Pulmonary artery endothelial cell (primary cell): ENCODE measurements around the gene LAMB1. TPM values are rescaled to one million over a fixed set of nuclear protein-coding genes. Genes with fewer than 3 reads are reported as not detected.
"Not testable (repeated sequence)": the region's sequence is repeated elsewhere in the genome, so short reads cannot be mapped to it uniquely, and the experiment has no call there.

Experiments used
- DNase-seq: peaks from one replicate; pipeline ENCODE4 v3.0.0-alpha.2; 2011; ENCODE audit warnings: low read depth, low spot score
- total RNA-seq: library from RNA; depleted of rRNA; stranded (reverse); fragments of >200 nt; gene quantifications from 2 replicates; pipeline ENCODE4 v1.2.3, GENCODE V29; 2014

The LAMB1 gene
- total RNA-seq, 1 donor from 2014 or later: 685 TPM

DNA sequence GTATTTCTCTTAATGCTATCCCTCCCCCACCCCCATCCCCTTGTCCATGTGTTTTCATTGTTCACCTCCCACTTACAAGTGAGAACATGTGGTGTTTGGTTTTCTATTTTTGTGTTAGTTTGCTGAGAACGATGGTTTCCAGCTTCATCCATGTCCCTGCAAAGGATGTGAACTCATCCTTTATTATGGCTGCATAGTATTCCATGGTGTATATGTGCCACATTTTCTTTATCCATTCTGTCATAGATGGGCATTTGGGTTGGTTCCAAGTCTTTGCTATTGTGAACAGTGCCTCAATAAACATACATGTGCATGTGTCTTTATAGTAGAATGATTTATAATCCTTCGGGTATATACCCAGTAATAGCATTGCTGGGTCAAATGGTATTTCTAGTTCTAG, 81.1 kb downstream of the LAMB1 start:
- DNase-seq: not testable (repeated sequence)

DNA sequence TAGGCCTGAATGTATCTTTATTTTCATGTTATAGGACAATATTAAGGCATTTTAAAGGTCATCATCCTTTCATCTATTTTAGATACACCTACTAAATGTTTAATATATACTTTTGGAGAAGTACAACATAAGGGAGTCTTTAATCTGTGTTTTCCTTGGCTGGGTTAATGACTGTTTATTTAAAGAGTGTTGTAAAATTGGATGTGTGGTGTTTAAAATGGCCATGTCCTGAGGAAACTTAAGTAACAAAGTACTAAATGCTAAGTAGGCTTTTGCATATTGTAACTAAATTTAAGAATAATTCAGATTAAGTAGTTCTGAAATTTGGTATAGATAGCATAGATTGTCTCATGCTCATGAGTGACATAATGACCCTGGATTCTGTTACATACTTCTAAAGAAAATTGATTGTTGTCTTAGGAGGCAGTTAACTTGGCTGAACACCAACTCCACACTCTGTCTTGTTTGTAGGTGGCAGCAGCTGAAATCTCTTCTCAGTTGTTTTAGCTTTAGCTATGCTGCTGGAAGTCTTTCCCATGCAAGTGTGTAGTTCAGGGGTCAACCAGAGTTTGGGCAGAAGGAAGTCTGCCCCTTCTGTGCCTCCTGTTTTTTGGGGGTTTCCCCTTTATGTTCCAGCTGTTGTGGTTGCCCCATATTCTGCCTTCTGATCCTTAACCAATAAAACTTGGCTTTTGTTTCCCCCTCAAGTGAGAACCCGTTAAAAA, 82.8 kb downstream of the LAMB1 start:
- DNase-seq: no peak

- no peak for DNase-seq
Measured at GRCh38 chr7:107918948-107919347, 84.0 kb downstream of the LAMB1 start.

DNA sequence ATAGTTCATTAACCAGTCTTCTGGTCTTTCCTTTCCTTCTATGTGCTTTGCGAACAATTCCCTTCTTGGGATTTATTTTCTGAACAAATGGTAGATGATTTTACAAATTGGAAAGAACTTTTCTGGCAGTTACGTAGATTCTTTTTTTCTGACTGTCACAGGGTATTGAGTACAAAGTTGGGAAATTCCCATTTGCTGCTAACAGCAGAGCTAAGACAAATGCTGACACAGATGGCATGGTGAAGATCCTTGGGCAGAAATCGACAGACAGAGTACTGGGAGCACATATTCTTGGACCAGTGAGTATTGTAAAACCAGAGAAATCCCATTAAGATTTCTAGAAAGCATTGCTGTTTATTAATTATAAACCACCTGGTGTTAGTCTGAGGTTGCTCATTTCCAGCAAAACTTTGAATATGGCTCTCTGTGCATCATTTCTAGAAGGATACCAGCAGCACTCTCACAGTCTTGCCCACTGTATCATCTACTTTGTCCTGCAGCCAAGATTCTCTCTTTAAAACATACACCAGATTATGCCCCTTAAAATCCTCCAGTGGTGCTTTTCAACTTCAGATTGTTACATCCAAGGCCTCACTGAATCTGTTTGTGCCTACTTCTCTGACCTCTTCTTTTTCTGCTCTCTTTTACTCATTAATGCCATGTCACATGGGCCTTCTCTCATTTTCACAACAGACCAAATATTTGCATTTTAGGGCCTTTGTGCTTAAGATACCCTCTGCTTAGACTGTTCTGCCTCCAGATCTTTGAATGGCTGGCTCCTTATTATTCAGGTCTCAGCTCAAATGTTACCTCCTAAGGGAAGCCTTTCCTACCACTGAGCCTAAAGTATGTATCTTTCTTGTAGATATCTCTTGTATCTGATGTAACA, 85.0 kb downstream of the LAMB1 start:
- DNase-seq: no peak

DNA sequence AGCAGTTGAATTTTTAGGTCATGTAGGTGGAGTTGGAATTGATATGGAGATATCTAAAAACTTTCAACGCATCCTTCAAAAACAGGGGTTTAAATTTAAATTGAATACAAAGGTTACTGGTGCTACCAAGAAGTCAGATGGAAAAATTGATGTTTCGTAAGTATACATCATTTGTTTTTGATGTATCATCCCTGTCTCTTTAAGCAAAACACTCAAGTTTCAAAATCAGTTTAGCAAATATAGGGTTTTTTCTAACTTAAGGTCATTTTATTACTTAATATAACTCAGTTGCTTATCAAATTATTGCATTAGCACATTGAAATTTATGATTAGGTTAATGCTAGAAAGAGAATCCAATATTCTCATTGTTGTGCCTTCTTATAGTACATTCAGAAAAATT, 87.4 kb downstream of the LAMB1 start:
- DNase-seq: no peak

DNA sequence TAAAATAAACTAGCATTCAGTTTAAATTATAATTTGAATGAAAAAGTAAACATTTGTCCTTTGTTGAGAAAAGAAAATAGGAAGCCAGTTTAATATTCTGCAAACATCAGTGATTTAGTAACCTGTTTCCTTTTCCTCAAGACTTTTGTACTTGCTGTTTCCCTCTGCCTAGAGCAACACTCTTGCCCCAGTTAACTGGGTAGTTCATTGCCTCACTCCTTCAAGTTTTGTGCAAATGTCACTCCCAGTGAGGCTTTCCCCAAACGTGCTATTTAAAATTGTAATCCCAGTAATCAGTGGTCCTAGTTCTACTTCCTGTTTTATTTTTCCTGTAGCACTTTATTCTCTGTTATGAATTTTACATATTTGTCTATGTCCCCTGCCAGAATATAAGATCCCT, 88.1 kb downstream of the LAMB1 start:
- DNase-seq: no peak

DNA sequence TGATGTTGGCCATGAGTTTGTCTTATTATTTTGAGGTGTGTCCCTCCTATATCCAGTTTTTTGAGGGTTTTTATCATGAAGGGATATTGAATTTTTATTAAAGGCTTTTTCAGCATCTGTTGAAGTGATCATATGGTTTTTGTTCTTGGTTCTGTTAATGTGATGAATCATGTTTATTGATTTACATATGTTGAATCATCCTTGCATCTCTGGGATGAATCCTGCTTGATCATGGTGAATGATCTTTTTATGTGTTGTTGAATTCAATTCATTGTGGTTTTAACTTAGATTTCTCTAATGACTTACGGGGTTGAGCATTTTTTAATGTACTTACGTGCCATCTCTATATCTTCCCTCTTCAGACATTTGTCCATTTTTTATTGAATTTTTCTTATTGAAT, 89.1 kb downstream of the LAMB1 start:
- DNase-seq: no peak

GRCh38 chr7:107911981-107912380, 91.0 kb downstream of the LAMB1 start:
- no peak for DNase-seq

DNA sequence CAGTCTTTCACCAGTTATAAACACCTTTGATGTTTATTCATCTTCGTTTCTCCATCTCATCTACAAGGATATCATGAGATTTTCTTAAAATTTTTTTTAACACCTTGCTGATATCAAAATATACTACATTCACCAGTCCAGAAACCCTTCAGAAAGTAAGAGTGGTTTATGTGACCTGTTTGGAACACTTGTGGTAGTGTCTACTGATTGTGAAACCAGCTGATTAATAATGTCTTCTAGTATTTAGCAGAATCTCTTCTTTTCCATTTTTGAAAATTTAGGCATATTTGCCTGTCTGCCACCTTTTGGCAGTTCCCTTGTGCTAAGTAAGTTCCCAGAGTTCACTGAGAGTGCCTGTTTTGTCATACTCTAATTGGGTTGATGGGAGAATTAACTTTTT, 93.5 kb downstream of the LAMB1 start:
- DNase-seq: no peak

- DNase-seq: no peak
Measured at GRCh38 chr7:107907790-107908189, 95.2 kb downstream of the LAMB1 start.

DNA sequence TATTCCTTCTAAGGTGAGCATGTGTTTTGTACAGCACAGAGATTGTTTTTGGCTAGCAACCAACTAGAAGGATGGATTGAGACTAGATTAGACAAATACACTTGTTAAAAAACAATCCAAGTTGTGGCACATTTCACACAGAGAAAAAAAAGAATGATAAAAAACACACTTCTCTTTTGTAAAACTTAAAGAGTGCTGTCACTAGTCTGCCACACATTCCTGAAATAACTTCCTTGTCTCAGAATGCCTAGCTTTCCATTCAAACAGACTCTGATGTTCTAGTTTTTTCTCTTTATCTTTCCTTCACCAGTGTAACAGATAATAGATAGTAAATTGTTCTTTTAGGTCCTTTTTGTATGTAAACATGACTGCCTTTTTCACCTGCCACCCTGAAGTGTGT, 100.6 kb downstream of the LAMB1 start:
- no peak for DNase-seq

DNA sequence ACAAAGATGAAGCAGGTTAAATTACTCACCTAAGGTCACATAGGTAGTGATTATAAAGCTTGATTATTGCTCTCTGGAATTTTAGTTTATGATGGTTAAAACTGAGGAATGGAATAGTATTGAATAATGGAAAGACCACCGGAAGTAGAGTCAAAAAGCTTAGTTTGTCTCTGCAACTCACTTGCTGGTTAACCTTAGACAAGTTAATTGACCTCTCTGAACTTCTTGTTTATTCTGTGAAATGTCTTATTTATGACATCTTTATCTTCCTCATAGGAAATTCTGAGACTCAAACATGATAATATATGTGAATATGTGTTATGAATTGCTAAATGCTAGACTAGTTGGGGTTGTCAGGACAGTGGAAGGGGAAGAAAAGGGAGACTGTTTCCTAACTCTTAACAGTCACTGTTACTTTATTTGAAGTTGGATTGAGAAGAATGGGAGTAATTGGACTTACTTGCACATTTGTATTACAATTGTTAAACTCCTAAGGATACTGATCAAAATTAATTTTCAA, 102.4 kb downstream of the LAMB1 start:
- no peak for DNase-seq

DNA sequence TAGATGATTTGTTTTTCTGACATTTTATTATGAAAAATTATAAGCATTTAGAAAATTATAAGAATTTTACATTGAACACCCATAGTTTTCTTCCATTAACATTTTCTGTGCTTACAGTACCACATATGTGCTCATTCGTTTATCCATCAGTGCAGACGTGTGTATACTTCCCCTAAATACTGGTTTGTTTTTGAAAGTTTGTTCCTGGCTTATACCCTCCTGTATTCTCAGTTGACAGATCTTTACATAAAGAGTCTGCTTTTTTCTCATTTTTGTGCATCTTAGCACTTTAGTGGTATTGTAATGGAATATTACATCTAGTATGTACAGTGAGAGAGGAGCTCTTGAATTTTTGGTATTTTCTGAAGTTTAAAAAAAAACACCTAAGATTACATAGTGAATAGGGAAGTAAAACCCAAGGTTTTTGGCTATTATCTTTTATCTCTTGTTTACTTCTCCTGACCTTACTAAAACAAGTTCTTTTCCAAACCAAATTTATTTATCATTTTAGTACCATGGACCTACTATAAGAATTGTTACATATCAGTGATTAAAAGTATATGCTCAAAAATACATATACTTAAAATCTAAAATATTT, 103.9 kb downstream of the LAMB1 start:
- DNase-seq: no peak

DNA sequence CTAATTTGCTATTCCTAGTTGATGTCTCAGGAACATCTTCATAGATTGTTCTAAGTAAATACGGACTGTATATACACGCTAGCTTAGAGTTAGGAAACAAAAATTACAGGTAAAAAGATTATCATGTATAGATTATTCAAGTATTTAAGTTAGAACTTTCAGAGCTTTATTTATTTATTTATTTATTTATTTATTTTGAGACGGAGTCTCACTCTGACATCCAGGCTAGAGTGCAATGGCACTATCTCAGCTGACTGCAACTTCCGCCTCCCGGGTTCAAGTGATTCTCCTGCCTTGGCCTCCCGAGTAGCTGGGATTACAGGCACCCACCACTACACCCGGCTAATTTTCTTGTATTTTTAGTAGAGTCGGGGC, 110.6 kb downstream of the LAMB1 start:
- DNase-seq: not testable (repeated sequence)

- DNase-seq: no peak
Measured at GRCh38 chr7:107891636-107892366, 111.2 kb downstream of the LAMB1 start.

GRCh38 chr7:107890962-107891635, 111.9 kb downstream of the LAMB1 start, which contains the start of gene DLD:
TSS of gene DLD (plus strand) at chr7:107891183. CDS start at chr7:107891251, 68 bp downstream.
- peak; percentile 69 for DNase-seq

GRCh38 chr7:107890493-107890961, 112.4 kb downstream of the LAMB1 start:
- DNase-seq: no peak

- DNase-seq: no peak
Measured at GRCh38 chr7:107889992-107890391, 113.0 kb downstream of the LAMB1 start.

GRCh38 chr7:107887827-107888226, 115.1 kb downstream of the LAMB1 start:
- DNase-seq: not testable (repeated sequence)

GRCh38 chr7:107884066-107884818, 118.7 kb downstream of the LAMB1 start:
- no peak for DNase-seq
